H1 (cell line): ENCODE data around the gene CFAP141. TPM values are rescaled to one million over a fixed set of nuclear protein-coding genes. Genes with fewer than 3 reads are reported as not detected.
A peak's percentile ranks its signal among the peaks of the same experiment; 100 is the strongest.

Source experiments
- CTCF ChIA-PET: fragments of 300-600 bp; sonication (Branson Sonifier 250); formaldehyde crosslinking; loops from one replicate; lab custom pipeline; 2021; ENCODE audit not compliant: partially characterized antibody; lab: Charles Lee
- POLR2A ChIA-PET: fragments of 300-600 bp; sonication (Branson Sonifier 250); formaldehyde crosslinking; loops from one replicate; lab custom pipeline; 2021; ENCODE audit warnings: inconsistent platforms; ENCODE audit not compliant: partially characterized antibody; lab: Charles Lee
- DNase-seq, 2 experiments: peaks; one replicate each; pipeline versions ENCODE4 v3.0.0 to v3.0.0-alpha.2; 2010 to 2022; ENCODE audit warnings: low spot score in 2 of 2, low read depth in 1 of 2, mixed read lengths in 1 of 2
- FAIRE-seq: peaks from 2 replicates; lab custom pipeline; 2011; peaks lifted over from hg19 to GRCh38; lab: Jason Lieb, UNC
- H2AFZ ChIP-seq: 2 replicates; pipeline ENCODE4 v1.8.1; 2012; ENCODE audit warnings: low read length, inconsistent platforms
- H2AK5ac ChIP-seq: 2 replicates; pipeline ENCODE4 v1.6.1; 2013; ENCODE audit warnings: low read depth, low read length
- H2BK120ac ChIP-seq: replicated peaks from 2 replicates; pipeline ENCODE3; 2013; ENCODE audit warnings: low read depth, low read length, inconsistent platforms
- H2BK12ac ChIP-seq: 2 replicates; pipeline ENCODE4 v1.6.1; 2013; ENCODE audit warnings: low read depth, low read length
- H2BK15ac ChIP-seq: 2 replicates; pipeline ENCODE4 v1.6.1; 2013; ENCODE audit warnings: low read length
- H2BK20ac ChIP-seq: 2 replicates; pipeline ENCODE4 v1.6.1; 2013; ENCODE audit warnings: low read length
- H2BK5ac ChIP-seq: 2 replicates; pipeline ENCODE4 v1.6.1; 2013; ENCODE audit warnings: low read depth, low read length
- H3K14ac ChIP-seq: 2 replicates; pipeline ENCODE4 v1.6.1; 2013; ENCODE audit warnings: inconsistent platforms; ENCODE audit not compliant: insufficient read length
- H3K18ac ChIP-seq: 2 replicates; pipeline ENCODE4 v1.6.1; 2013; ENCODE audit warnings: low read length; ENCODE audit errors: extremely low read depth
- H3K23ac ChIP-seq: 2 replicates; pipeline ENCODE4 v1.6.1; 2013; ENCODE audit warnings: inconsistent platforms; ENCODE audit not compliant: insufficient read length
- H3K23me2 ChIP-seq: 2 replicates; pipeline ENCODE4 v1.6.1; 2013; ENCODE audit warnings: low read depth, low read length
- H3K27ac ChIP-seq: 2 replicates; pipeline ENCODE4 v1.6.1; 2011; ENCODE audit warnings: low read depth, low read length, inconsistent platforms
- H3K27me3 ChIP-seq, 4 experiments: replicated peaks in 1 of 4; 1 replicate in 1 of 4; 2 replicates in 3 of 4; pipeline versions ENCODE4 v1.6.1 to v1.8.1; 2011 to 2013; ENCODE audit warnings: low read length in 3 of 4, mild to moderate bottlenecking in 3 of 4, inconsistent platforms in 2 of 4, mixed read lengths in 2 of 4, moderate library complexity in 1 of 4; ENCODE audit not compliant: control insufficient read depth in 3 of 4, insufficient read depth in 3 of 4; ENCODE audit errors: extremely low read depth in 1 of 4
- H3K36me3 ChIP-seq, 4 experiments: 2 replicates each; pipeline versions ENCODE4 v1.6.1 to v1.8.1; 2011 to 2013; ENCODE audit warnings: mild to moderate bottlenecking in 4 of 4, low read length in 3 of 4, moderate library complexity in 2 of 4, control low read depth in 1 of 4, inconsistent platforms in 1 of 4; ENCODE audit not compliant: insufficient read depth in 4 of 4, control insufficient read depth in 2 of 4
- H3K4ac ChIP-seq: replicated peaks from 2 replicates; pipeline ENCODE3; 2013; ENCODE audit warnings: low read length, low read depth, mixed read lengths, inconsistent platforms; ENCODE audit not compliant: insufficient read length
- H3K4me1 ChIP-seq, 4 experiments: replicated peaks in 1 of 4; 1 replicate in 1 of 4; 2 replicates in 3 of 4; pipeline versions ENCODE4 v1.6.1 to v1.8.1; 2011 to 2013; ENCODE audit warnings: low read length in 3 of 4, inconsistent platforms in 2 of 4, mixed read lengths in 1 of 4; ENCODE audit not compliant: insufficient read depth in 4 of 4, control insufficient read depth in 3 of 4
- H3K4me2 ChIP-seq, 2 experiments: 2 replicates each; pipeline versions ENCODE4 v1.6.1 to v1.8.1; 2011 to 2013; ENCODE audit warnings: low read depth in 2 of 2, low read length in 2 of 2, control low read depth in 1 of 2, inconsistent platforms in 1 of 2, mild to moderate bottlenecking in 1 of 2; ENCODE audit not compliant: insufficient read depth in 1 of 2
- H3K4me3 ChIP-seq, 4 experiments: fragments of 200-600, 300-600 bp in 1 of 4; sonication (generic), shearing (Covaris generic), sonication (Bioruptor Twin) in 1 of 4; 2 replicates each; pipeline versions ENCODE4 v1.5.1 to v1.8.1; 2011 to 2016; ENCODE audit warnings: low read length in 4 of 4, low read depth in 3 of 4, control low read depth in 2 of 4, inconsistent platforms in 2 of 4, mild to moderate bottlenecking in 2 of 4, mixed read lengths in 1 of 4, moderate library complexity in 1 of 4; ENCODE audit not compliant: insufficient read depth in 2 of 4; ENCODE audit errors: extremely low read depth in 1 of 4
- H3K56ac ChIP-seq: replicated peaks from 2 replicates; pipeline ENCODE3; 2013; ENCODE audit warnings: low read depth, mild to moderate bottlenecking, mixed read lengths, low read length, inconsistent platforms; ENCODE audit not compliant: insufficient read length
- H3K79me1 ChIP-seq: 2 replicates; pipeline ENCODE4 v1.6.1; 2013; ENCODE audit warnings: low read depth, low read length, control low read depth
- H3K79me2 ChIP-seq, 2 experiments: 2 replicates each; pipeline versions ENCODE4 v1.6.1 to v1.8.1; 2012 to 2013; ENCODE audit warnings: low read length in 2 of 2, mild to moderate bottlenecking in 2 of 2, inconsistent platforms in 1 of 2; ENCODE audit not compliant: insufficient read depth in 2 of 2, control insufficient read depth in 1 of 2
- H3K9ac ChIP-seq, 4 experiments: replicated peaks in 1 of 4; 1 replicate in 1 of 4; 2 replicates in 3 of 4; pipeline versions ENCODE4 v1.6.1 to v1.8.1; 2011 to 2013; ENCODE audit warnings: low read depth in 3 of 4, low read length in 3 of 4, control low read depth in 2 of 4, mild to moderate bottlenecking in 2 of 4, moderate library complexity in 2 of 4, inconsistent platforms in 1 of 4; ENCODE audit errors: extremely low read depth in 1 of 4
- H3K9me3 ChIP-seq, 2 experiments: 2 replicates each; pipeline versions ENCODE4 v1.6.1 to v1.8.1; 2012 to 2013; ENCODE audit warnings: mild to moderate bottlenecking in 2 of 2, moderate library complexity in 2 of 2, control low read depth in 1 of 2, inconsistent platforms in 1 of 2, low read depth in 1 of 2, low read length in 1 of 2, mixed read lengths in 1 of 2; ENCODE audit not compliant: insufficient read depth in 2 of 2
- H4K20me1 ChIP-seq, 2 experiments: replicated peaks in 1 of 2; 2 replicates each; pipeline versions ENCODE3 to v1.8.1; 2011 to 2013; ENCODE audit warnings: inconsistent platforms in 2 of 2, low read length in 2 of 2, mild to moderate bottlenecking in 1 of 2; ENCODE audit not compliant: insufficient read depth in 2 of 2, control insufficient read depth in 1 of 2
- H4K5ac ChIP-seq: 2 replicates; pipeline ENCODE4 v1.6.1; 2013; ENCODE audit warnings: low read length, low read depth, mixed read lengths, inconsistent platforms; ENCODE audit not compliant: insufficient read length
- H4K8ac ChIP-seq: 2 replicates; pipeline ENCODE4 v1.8.0; 2013; ENCODE audit warnings: mild to moderate bottlenecking, moderate library complexity, low read length, inconsistent platforms; ENCODE audit not compliant: insufficient read depth; ENCODE audit errors: extremely low read depth
- H4K91ac ChIP-seq: replicated peaks from 2 replicates; pipeline ENCODE3; 2013; ENCODE audit warnings: low read length, mixed read lengths, inconsistent platforms; ENCODE audit not compliant: insufficient read length
- GABPA ChIP-seq: IDR thresholded peaks from 2 replicates; pipeline ENCODE4 v1.6.1; 2011; ENCODE audit warnings: mild to moderate bottlenecking, low read length, moderate library complexity, borderline replicate concordance; ENCODE audit not compliant: insufficient read depth
- KDM1A ChIP-seq: fragments of 200-600, 300-600 bp; sonication (generic); IDR thresholded peaks from 2 replicates; pipeline ENCODE4 v1.7.1; 2016; ENCODE audit warnings: mild to moderate bottlenecking, low read length, borderline replicate concordance
- WGBS, 2 experiments: shearing (Covaris generic) in 1 of 2; methylation state at CpG; one replicate each; pipeline versions ENCODE4 v1.1.6 to v1.1.7; 2013 to 2015; ENCODE audit warnings: low lambda C conversion rate in 2 of 2, mixed read lengths in 2 of 2, inconsistent platforms in 1 of 2, low coverage in 1 of 2, missing lambda C conversion rate in 1 of 2; ENCODE audit not compliant: insufficient replicate concordance in 2 of 2, insufficient coverage in 1 of 2, insufficient read length in 1 of 2; ENCODE audit errors: extremely low coverage in 1 of 2, missing lambda C conversion rate in 1 of 2; 5-methylcytosine and 5-hydroxymethylcytosine counted together
- polyA plus RNA-seq, 7 experiments: library from polyadenylated mRNA; depleted of rRNA in 3 of 7; stranded (reverse) in 5 of 7; unstranded in 2 of 7; fragments of >200 nt in 5 of 7; fragments of 200-250 nt in 2 of 7; gene quantifications; 1 replicate in 5 of 7; 2 replicates in 1 of 7; 4 replicates in 1 of 7; pipeline versions ENCODE4 v1.2.1 to v1.2.3, GENCODE V29; 2011 to 2013; ENCODE audit warnings: missing spikeins in 2 of 7, mixed read lengths in 2 of 7
- total RNA-seq: library from RNA; stranded (reverse); fragmentation: NEBNext Ultra II Directional; extraction: Animal tissue kit (Norgen Biotek cat#: 25700); gene quantifications from 2 replicates; pipeline ENCODE4 v1.2.1, GENCODE V29; 2021

CFAP141 gene
- total and polyA plus RNA-seq, 2 of the 8 experiments (the other 6 are each of a cell fraction or from before 2014, with no cell fraction given), result not detected

DNA sequence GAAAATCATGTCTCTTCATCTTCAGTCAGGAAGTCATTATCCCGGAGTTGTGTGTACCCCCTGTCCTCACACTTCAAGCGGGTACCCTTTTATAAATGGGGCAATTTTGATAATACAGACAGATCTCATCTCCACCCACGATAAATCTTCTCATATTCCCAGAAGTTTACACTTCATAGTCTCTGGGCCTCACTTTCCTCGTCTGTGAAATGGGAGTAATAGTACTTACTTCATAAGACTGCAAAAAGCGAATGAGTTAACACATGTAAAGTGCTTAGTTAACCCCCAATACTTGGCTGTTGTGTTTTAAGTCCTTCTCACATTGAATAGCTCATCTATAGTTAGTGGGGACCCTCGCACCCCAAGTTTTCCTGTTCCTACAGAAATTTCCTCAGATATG, 52.1 kb downstream of the CFAP141 start:
- DNase-seq, result no peak
- ChIA-PET POLR2A (interaction anchor here (0.7 to 5.5 kb wide), 7 partner anchors 14 to 163 kb away, joined by 3 to 35 read pairs (median 6); partner anchors contain the start of gene RPS27), CTCF (interaction anchor here (1.6 kb wide), 1 partner anchor 9 kb away, joined by 3 read pairs; no protein-coding TSS in a partner anchor)
- no peaks in the 10 kb centered on the region; the same call in 1 of the 2 replicates for H3K23me2 ChIP-seq
- no peaks in the 10 kb centered on the region for H3K27me3 ChIP-seq
- no peak overlapping the region for H2AFZ ChIP-seq
- H3K4me2 ChIP-seq, result no peak overlapping the region
- no peak overlapping the region for H2BK120ac ChIP-seq
- H3K18ac ChIP-seq, result no peak overlapping the region
- H3K9ac ChIP-seq, result no peak overlapping the region
- H3K56ac ChIP-seq, result no peak overlapping the region
- no peak overlapping the region for H3K14ac ChIP-seq
- FAIRE-seq, result no peak
- H4K20me1 ChIP-seq, result peaks cover 0 to 5% of the 10 kb centered on the region in 2 experiments
- H3K9me3 ChIP-seq, result no peaks in the 10 kb centered on the region
- TF ChIP-seq GABPA (no peak), KDM1A (0 out of 2 replicates have a peak, but pooled peaks have one; percentile 27)
- H2BK20ac ChIP-seq, result no peak overlapping the region
- H3K79me1 ChIP-seq, result no peaks in the 10 kb centered on the region
- H4K8ac ChIP-seq, result no peak overlapping the region
- H2BK12ac ChIP-seq, result no peak overlapping the region
- H2BK5ac ChIP-seq, result no peak overlapping the region
- no peak overlapping the region; the same call in 1 of the 2 replicates for H3K27ac ChIP-seq
- no peak overlapping the region for H4K5ac ChIP-seq
- H3K4ac ChIP-seq, result no peak overlapping the region
- 89% methylated on average over 6 of the region's 6 CpGs; no CpG with 5 or more reads in 1 of the 2 experiments for WGBS, 2 experiments
- H3K36me3 ChIP-seq, result peaks cover 3 to 38% (median 19%) of the 10 kb centered on the region in 4 experiments; a peak in 6 of 8 replicates
- H2AK5ac ChIP-seq, result no peak overlapping the region
- no peak overlapping the region for H3K23ac ChIP-seq
- no peak overlapping the region for H3K4me3 ChIP-seq
- no peak overlapping the region for H2BK15ac ChIP-seq
- peaks cover 0 to 3% (median 0%) of the 10 kb centered on the region in 4 experiments; a peak in 1 of 7 replicates for H3K4me1 ChIP-seq
- H3K79me2 ChIP-seq, result no peaks in the 10 kb centered on the region
- H4K91ac ChIP-seq, result no peak overlapping the region
